DND-41 (cell line): Measurements from ENCODE around the gene RRAGD.

Experiments used
- EZH2 ChIP-seq: IDR thresholded peaks from 3 replicates; pipeline ENCODE4 v1.6.1; 2012; ENCODE audit warnings: borderline replicate concordance, low read depth, mild to moderate bottlenecking, moderate library complexity, low read length, inconsistent platforms; ENCODE audit not compliant: severe bottlenecking
- TF ChIP-seq, protein P1 (sequence below): IDR thresholded peaks from 2 replicates; pipeline ENCODE4 v1.5.1; 2012; ENCODE audit warnings: borderline replicate concordance, low read length, moderate library complexity, mild to moderate bottlenecking; ENCODE audit not compliant: poor library complexity, severe bottlenecking; ENCODE audit errors: extremely low read depth

DNA sequence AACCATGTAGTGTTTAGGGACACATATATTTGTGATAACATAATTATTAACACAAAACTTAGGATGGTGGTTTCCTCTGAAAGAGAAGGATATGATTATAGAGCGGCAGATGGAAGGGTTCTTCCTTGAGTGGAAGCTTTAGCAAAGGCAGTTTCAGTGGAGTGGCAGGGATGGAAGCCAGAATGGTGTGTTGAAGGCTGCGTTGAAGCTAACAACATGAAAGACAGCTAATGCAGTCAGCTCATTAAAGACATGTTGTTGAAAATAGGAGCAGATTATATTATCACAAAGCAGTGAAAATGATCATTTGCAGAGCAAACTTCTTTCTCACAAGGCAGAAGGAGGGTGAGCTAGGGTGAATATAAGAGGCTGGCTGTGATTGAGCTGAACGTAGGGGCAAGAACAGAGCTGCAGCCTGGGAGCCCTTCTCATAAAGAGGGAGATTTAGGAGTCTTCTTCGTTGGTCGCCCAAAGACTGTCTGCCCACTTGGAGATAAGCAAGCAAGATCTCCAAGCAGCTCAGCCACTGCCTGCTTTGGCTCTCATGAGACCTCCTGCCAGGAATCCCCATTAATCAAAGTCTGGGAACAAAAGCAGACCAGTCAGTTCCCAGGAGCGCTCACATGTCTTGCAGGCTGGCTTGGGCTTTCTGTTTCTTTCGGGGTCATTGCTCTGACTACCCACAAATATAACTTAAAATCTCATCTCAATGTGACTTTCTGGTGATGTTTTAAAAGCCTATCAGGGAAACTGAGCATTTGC is 18.3 kb upstream of the RRAGD start:
- TF ChIP-seq, protein P1, sequence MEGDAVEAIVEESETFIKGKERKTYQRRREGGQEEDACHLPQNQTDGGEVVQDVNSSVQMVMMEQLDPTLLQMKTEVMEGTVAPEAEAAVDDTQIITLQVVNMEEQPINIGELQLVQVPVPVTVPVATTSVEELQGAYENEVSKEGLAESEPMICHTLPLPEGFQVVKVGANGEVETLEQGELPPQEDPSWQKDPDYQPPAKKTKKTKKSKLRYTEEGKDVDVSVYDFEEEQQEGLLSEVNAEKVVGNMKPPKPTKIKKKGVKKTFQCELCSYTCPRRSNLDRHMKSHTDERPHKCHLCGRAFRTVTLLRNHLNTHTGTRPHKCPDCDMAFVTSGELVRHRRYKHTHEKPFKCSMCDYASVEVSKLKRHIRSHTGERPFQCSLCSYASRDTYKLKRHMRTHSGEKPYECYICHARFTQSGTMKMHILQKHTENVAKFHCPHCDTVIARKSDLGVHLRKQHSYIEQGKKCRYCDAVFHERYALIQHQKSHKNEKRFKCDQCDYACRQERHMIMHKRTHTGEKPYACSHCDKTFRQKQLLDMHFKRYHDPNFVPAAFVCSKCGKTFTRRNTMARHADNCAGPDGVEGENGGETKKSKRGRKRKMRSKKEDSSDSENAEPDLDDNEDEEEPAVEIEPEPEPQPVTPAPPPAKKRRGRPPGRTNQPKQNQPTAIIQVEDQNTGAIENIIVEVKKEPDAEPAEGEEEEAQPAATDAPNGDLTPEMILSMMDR, result no peak
- no peak for TF ChIP-seq EZH2
